ENCODE results near the gene MTCL3.
"Not testable (repeated sequence)": the region's sequence is repeated elsewhere in the genome, so short reads cannot be mapped to it uniquely, and the experiment has no call there.

The MTCL3 gene

DNA sequence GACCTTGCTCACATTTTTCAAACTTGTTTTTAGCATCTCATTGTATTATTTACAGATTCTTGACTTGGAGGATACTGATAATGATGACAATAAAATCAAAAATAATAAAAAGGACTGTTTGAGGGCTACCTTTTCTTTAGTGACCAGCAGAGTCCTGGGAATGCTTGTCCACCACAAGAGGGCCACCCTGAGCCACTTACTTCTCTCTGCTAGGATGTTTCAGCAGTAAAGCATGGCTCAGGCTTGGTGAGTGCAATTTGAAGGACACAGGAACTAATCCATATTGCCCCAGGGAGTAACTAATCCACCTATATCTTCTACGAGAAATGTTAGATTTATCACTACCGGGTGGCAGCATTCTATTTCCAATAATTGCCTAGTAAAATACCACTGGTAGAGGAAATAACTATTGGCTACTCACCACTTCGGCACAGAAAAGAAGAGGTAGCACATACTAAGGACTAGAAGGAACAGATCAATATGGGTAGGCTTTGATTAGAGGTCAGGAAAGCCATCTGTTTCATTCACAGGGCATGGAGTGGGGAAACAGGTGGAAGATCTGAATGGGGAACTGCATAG, 54.2 kb downstream of the MTCL3 start:
- DNase-seq: peak; percentile 75

GRCh38 chr6:127464161-127464880, 54.8 kb downstream of the MTCL3 start:
- no peak for DNase-seq

DNA sequence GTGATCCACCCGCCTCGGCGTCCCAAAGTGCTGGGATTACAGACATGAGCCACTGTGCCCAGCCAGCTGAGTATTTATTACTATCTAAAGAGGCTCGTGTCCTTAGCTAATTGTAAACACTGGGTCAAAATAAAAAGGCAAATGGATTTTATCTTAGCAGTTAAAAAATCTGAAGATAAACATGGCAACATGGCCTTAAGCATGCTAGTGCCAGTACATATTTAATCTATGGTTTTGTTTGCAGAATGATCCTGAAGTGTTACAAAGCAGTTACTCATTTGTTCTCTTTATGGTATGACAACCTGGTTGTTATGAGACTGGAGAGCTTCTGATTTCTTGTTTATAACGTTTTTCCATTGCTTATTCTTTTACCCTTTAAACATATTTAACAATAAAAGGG, 56.1 kb downstream of the MTCL3 start:
- DNase-seq: no peak

DNA sequence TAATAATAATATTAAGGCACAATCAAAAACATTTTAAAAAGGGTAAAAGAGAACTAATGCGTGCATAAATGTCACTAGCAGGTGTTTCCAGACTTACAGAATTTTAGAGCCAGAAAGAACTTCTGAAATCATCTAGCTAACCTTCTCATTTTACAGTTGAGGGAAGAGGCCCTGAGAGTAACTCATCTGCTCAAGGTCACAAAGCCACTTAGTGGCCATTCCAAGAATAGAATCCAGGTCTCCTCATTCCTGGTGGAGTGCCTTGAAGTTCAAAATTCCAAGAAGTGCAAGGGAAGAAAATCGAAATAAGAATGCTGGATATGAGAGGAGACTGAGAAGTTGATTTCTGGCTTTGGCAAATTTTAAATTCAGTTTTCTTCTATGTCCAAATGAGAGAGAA, 56.8 kb downstream of the MTCL3 start:
- DNase-seq: no peak

- no peak for DNase-seq
These were observed 58.7 kb downstream of the MTCL3 start for GRCh38 chr6:127460465-127460864.

GRCh38 chr6:127459231-127459641, 59.9 kb downstream of the MTCL3 start, which contains the start of gene KIAA0408:
Gene KIAA0408, minus strand, starts transcription at chr6:127459389. Its CDS starts 5,408 bp downstream, at chr6:127453981.
- DNase-seq: no peak

GRCh38 chr6:127458817-127459216, 60.3 kb downstream of the MTCL3 start:
- DNase-seq: no peak

DNA sequence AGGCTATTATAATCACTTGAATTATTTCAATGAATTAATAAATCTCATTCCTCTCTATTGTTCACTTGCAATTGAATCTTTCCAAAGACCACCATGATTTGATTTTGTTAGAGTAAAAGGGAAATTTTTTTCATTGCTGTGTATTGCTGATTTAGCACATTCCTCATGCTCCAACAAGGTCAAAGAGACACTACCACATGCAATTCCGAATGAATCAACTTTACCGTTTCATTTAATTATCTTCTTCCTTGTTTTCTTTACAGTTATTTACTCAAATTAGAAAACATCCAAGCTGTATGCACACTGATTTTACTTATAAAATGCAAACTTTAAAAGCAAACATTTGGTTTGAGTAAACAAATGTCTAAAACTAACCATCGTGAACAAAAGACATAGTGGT, 60.9 kb downstream of the MTCL3 start:
- DNase-seq: no peak

DNA sequence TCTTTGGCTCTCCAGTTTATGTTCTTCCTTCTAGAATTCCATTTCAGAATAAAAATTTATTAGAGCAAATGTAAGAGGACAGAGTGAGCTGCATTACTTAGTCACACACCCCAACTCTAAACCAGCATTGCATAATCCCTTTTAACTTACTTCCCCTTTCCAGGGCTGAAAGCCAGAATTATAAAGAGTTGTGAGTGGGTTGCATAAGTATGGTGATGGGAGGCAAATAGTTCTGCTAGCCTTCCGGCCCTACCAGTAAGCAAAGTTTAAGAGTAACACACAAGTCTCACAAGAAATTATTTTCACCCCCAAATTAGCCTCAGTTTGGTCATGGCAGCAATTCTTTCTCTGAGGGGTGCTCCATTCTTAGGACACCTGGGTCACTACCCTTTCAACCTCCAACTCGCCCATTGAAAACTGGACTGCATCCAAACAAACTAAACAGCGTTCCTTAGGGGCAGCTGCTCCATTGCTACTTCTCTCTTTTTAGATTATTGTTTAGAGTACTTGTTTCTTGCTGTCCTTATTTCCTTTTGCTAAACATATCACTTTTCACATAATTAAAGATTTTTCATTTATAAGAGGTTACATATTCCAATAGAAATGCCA, 61.6 kb downstream of the MTCL3 start:
- no peak for DNase-seq

GRCh38 chr6:127456465-127456864, 62.7 kb downstream of the MTCL3 start:
- no peak for DNase-seq

DNA sequence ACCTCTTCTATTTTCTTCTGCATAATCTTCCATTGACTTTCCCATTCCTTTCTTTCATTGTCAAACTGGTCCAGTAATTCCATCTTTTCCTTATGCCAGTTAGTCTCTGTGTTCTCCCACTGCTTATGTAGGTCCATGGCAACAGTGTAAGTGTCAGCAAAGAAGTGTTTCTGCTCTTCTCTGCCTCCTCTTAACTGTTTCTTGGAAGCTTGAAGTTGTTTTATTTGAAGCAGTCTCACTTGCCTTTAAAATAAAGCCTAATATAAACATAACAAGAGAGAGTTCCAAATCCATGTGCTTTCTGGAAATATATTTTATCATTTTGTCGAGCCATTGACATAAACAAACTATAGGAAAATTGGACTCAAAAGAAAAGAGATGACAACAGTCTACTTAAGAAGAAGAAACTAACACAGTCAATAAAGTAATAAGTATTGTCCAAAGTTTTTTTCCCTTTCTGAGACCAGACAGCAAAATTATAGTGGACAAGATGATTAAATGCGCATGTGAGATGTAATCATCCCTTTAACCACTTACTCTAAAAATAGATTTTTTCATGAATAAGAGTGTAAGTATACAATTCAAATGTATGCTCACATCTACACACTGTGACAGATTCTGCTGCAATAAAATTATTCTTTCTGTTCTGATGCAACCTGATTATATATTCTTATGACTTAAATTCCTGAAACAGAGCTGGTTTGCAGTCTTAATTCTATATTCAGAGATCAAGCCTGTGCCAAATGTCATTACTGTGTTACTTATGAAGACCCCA, 65.1 kb downstream of the MTCL3 start:
- no peak for DNase-seq

GRCh38 chr6:127452803-127453202, 66.3 kb downstream of the MTCL3 start:
- DNase-seq: no peak

GRCh38 chr6:127451388-127451787, 67.7 kb downstream of the MTCL3 start:
- DNase-seq: no peak

- no peak for DNase-seq
These were observed 71.4 kb downstream of the MTCL3 start for GRCh38 chr6:127447780-127448179.

DNA sequence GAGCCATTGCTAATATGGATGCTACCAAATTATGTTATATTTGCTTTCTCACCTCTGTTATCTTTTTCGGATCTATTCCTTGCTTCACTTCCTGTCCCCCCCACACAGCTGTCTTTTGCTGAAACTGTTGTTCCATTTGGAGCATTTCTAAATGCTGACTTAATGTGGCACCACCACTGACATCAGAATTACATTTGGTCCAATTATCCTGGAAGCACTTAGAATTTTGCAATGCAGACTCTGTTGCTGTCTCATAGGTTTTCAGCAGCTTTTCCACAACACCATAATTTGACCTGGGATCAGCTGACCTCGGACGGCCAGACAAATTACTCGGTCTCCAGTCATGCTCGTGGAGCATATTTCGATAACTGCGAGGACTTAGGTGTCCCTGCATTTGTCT, 72.8 kb downstream of the MTCL3 start:
- no peak for DNase-seq

- DNase-seq: no peak
These were observed 77.3 kb downstream of the MTCL3 start for GRCh38 chr6:127441881-127442280.

DNA sequence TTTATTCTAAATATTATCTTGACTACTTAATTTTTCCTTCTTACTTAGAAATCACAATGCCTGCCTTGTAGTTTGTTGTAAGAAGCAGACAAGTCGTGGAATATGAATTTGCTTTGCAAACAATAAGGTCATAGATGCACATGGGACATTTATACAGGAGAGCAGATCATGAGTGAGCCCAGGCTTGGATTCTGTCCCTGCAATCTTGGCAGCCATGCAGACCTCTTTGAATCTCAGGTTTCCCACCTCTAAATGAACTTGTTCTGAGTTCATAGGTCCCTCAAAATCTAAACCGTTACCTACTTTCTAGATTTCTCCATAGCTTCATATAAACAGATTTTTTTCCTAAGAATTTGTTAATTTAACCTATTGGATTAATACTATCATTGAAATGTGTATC, 79.4 kb downstream of the MTCL3 start:
- no peak for DNase-seq

DNA sequence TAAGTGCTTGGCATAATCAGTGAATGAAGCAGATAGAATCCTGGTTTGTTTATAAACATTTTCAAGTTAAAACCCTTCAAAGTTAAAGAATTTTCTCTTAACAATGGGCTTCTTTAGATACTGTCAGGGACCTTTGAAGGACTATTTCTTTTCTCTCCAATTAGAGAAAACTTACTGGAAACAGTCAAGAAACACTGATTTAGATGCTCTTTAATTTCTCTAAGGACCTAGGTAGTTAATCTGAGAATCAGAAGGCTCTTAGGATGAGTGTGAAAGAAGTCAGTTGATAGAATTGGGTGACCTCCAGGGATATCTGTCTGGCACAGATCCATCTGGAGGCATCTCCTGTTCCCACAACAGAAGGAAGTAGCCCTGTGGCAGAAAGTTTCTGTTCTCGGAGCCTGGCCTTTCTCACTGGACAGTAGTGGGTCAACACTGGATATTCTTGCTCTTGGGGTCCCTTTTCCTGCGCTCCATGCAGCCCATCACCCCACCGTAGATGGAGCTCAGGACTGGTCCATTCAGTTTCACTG, 82.5 kb downstream of the MTCL3 start:
- no peak for DNase-seq

DNA sequence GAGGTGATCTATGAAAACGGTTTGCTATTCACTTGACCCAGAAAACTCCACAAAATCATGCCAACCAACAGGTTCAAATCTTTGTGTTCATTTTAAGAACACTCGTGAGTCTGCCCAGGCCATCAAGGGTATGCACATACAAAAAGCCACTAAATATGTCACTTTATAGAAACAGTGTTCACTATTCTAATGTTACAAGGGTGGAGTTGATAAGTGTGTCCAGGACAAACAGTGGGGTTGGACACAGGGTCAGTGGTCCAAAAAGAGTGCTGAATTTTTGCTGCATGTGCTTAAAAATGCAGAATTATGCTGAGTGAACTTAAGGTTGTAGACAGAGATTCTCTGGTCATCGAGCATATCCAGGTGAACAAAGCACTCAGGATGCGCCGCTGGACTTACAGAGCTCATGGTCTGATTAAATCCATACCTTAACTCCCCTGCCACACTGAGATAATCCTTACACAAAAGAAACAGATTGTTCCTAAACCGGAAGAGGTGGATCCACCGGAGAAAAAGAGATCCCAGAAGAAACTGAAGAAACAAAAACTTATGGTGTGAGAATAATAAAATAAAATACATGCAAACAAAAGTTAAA, 83.4 kb downstream of the MTCL3 start:
- no peak for DNase-seq

DNA sequence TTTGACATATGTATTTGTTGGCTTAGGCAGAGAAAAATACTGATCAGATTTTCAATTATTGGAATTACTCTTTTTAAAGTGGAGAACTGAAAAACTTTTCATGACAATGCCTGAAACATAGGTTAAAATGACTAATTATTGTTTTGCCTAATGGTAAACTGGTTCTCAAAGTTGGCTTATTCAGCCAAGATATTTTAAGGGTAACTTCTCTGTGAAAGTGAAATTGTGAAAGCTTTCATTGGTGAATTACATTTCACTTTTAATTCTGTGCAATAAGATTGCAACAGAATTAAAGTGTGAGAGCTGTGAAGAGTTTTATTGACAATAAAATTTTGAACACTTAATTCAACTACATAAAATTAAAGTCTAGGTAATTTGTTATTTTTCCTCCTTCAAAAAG, 84.5 kb downstream of the MTCL3 start:
- DNase-seq: no peak

DNA sequence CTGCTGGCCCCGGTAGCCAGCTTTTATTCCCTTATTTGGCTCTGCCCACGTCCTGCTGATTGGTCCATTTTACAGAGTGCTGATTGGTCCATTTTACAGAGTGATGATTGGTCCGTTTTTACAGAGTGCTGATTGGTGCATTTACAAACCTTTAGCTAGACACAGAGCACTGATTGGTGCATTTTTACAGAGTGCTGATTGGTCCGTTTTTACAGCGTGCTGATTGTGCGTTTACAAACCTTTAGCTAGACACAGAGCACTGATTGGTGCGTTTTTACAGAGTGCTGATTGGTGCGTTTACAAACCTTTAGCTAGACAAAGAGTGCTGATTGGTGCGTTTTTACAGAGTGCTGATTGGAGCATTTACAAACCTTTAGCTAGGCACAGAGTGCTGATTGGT, 90.6 kb downstream of the MTCL3 start:
- not testable (repeated sequence) for DNase-seq

DNA sequence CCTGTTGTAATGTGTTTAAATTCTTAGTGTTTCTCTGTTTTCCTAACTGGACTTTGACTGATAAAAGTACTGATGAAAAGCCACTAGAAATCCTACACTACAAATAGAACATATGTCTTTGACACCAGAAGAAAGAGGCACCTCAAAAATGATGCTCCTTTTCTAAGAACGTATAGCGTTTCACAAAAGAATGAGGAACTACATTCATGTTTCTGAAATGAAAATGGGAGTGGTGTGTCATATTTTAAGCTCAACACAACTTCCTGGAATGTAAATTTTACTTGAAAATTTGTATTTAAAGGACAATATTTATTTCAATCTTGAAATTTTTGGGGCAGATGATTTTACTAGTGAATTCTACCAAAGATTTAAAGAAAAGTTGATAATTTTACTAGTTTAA, 95.2 kb downstream of the MTCL3 start:
- DNase-seq: no peak

All from activated CD4-positive, alpha-beta T cell treated with anti-CD3 and anti-CD28 coated beads for 48 hours (primary cell).